GM12865 (cell line): ENCODE data around the gene CYLD.

Experiments used
- DNase-seq: peaks from one replicate; pipeline ENCODE4 v3.0.0; 2010; ENCODE audit warnings: low read depth
- H3K4me3 ChIP-seq: 2 replicates; pipeline ENCODE4 v1.5.1; 2011; ENCODE audit warnings: mild to moderate bottlenecking, low read depth, low read length, control low read depth
- CTCF ChIP-seq: IDR thresholded peaks from 2 replicates; pipeline ENCODE4 v1.5.1; 2011; ENCODE audit warnings: low read length, control low read depth, low read depth, inconsistent platforms; ENCODE audit not compliant: insufficient read depth; ENCODE audit errors: missing control alignments

The CYLD gene

DNA sequence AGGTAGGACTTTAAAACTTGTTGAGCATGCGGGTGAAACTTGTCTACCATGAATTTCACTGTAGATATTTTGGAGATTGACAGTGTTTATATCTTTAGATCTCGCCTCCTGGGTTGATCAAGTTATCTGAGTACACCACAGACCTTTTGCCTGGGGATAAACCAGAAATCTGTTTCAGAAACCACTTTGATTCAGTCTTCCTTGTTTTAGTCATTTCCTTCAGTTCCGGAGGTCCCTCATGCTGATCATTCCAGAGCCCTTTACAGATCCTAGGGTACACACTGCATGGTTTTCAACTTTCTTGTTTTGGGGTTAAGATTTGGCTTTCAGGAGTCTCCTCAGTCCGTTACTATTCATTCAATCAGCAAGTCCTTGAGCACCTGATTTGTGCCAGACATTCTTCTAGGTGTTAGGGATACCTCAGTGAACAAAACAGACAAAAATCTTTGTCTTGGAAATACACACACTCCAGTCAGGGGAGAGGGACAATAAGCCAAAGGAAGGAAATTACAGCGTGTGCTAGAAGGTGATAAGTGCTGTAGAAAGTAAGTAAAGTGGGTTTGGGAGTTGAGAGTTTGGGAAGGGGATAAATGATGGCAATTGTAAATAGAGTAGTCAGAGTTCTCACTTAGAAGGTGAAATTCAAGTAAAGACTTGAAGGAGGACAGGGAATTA, 36.3 kb upstream of the CYLD start:
- H3K4me3 ChIP-seq = no peak overlapping the region
- no peak for DNase-seq
- TF ChIP-seq CTCF = no peak

- no peak for TF ChIP-seq CTCF
- no peak overlapping the region for H3K4me3 ChIP-seq
- no peak for DNase-seq
Observed at GRCh38 chr16:50706250-50706649, 35.6 kb upstream of the CYLD start.

DNA sequence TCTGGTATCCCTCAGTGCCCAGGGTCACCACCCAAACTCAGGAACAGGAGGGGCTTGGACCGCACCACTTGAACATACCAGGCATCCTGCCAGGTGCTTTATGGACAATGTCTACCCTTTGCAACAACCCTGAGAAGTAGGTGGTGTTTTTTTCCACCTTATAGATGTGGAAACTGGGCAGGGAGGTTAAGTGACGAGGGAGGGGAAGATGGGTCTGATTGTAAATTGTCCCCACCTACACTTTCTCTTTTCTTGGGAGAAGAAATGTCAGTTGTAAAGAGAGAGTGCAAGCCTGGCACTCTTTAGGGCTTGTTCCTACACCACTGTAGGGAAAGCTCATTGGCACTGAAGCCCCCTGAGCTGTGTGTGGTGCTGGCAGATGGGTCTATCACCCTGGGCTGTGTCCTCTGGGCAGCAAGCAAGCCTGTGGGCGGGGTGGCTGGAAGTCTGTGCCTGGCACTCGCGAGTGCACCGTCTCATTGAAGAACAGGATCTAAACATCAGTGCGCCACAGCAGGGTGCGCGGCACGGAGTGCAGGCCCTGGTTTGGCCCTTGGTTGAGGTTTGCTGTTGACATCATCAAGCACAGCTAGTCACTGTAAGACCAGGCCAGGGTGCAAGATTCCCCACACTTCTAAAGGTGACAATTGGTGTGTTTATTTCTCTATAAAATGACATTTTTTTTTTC, 33.4 kb upstream of the CYLD start:
- H3K4me3 ChIP-seq = no peak overlapping the region
- DNase-seq = no peak
- TF ChIP-seq CTCF = no peak

- no peak overlapping the region for H3K4me3 ChIP-seq
- peak; percentile 62 for DNase-seq
- TF ChIP-seq CTCF = no peak
Observed at GRCh38 chr16:50709061-50709684, 32.7 kb upstream of the CYLD start.

DNA sequence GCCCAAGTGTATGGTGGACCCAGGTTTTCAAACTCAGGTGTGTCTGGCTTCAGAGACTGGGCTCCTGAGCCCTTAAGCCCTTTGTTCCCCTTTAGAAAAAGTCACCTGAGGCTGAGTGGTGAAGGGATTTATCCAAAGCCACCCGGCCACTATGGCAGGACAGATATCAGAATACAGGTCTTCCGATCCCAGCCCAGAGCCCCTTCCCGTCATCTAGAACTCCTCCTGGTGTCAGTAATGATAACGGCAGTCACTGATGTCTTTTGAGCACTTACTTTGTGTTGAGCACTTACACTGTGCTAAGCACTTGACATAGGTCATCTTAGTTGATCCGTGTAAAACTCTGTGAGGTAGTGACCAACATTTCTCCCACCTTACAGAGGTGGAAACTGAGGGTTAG, 31.9 kb upstream of the CYLD start:
- no peak overlapping the region for H3K4me3 ChIP-seq
- DNase-seq = no peak
- TF ChIP-seq CTCF = no peak

DNA sequence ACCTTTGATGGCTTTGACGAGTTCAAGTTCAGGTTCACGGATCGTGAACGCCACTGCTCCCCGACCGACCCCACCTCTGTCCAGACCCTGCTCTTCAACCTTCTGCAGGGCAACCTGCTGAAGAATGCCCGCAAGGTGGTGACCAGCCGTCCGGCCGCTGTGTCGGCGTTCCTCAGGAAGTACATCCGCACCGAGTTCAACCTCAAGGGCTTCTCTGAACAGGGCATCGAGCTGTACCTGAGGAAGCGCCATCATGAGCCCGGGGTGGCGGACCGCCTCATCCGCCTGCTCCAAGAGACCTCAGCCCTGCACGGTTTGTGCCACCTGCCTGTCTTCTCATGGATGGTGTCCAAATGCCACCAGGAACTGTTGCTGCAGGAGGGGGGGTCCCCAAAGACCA, 30.8 kb upstream of the CYLD start:
- no peak for TF ChIP-seq CTCF
- H3K4me3 ChIP-seq = no peak overlapping the region
- DNase-seq = no peak
